Hematopoietic multipotent progenitor cell treated with erythropoietin and hydrocortisone succinate and interleukin-3 and kit ligand, for 6 days (in vitro differentiated cells): ENCODE results near the gene MGMT.

Experiments
- DNase-seq: peaks from one replicate; pipeline ENCODE4 v3.0.0-alpha.2; 2015

The MGMT gene

GRCh38 chr10:129815898-129816655 is 349.0 kb downstream of the MGMT start:
- no peak for DNase-seq

- no peak for DNase-seq
Observed at GRCh38 chr10:129816656-129817045, 349.6 kb downstream of the MGMT start.
